ENCODE data around the gene MMP24OS. TPM values are rescaled to one million over a fixed set of nuclear protein-coding genes. Genes with fewer than 3 reads are reported as not detected.
A peak's percentile ranks its signal among the peaks of the same experiment; 100 is the strongest.
"Not testable (repeated sequence)": the region's sequence is repeated elsewhere in the genome, so short reads cannot be mapped to it uniquely, and the experiment has no call there.

Gene MMP24OS
- polyA plus RNA-seq, 3 donors: 9.5 to 43.9 (median 9.6) TPM

GRCh38 chr20:35317416-35318210 lies 39.7 kb upstream of the MMP24OS start:
- TF ChIP-seq CTCF (IDR thresholded peaks at IDR 0.05): no peak
- DNase-seq: no peak
- H3K36me3 Mint-ChIP-seq: peaks cover 16 to 19% of the 10 kb centered on the region in 2 donors
- no peaks in the 10 kb centered on the region for H3K27me3 Mint-ChIP-seq (ENCODE audit: low read depth in 3 of 3)
- WGBS (ENCODE audit: insufficient coverage): 93% methylated on average over 2 of the region's 5 CpGs
- Histone ChIP-seq H3K9me3 (replicated peaks in 1 of 2; ENCODE audit: control insufficient read depth in 1 of 2, insufficient read depth in 1 of 2, low read length in 2 of 2) (no peaks in the 10 kb centered on the region), H3K9ac (ENCODE audit: insufficient read depth, low read length, poor library complexity, severe bottlenecking) (no peak overlapping the region), H4K20me1 (ENCODE audit: insufficient read depth, low read length) (no peaks in the 10 kb centered on the region), H3K27ac (ENCODE audit: low read depth in 1 of 2, low read length in 2 of 2) (no peak overlapping the region), H3K79me2 (ENCODE audit: insufficient read depth, low read length) (no peaks in the 10 kb centered on the region), H3K4me3 (replicated peaks in 1 of 3; ENCODE audit: low read depth in 2 of 3, low read length in 3 of 3) (no peak overlapping the region), H3K27me3 (ENCODE audit: control insufficient read depth in 2 of 2, insufficient read depth in 2 of 2, low read length in 2 of 2) (no peaks in the 10 kb centered on the region), H3K36me3 (replicated peaks in 1 of 2; ENCODE audit: control insufficient read depth in 1 of 2, insufficient read depth in 2 of 2, low read length in 2 of 2) (peaks cover 0 to 20% of the 10 kb centered on the region in 2 donors), H2AFZ (ENCODE audit: insufficient read depth, low read depth, low read length, poor library complexity, severe bottlenecking) (no peak overlapping the region), H3K4me1 (ENCODE audit: control insufficient read depth in 1 of 2, insufficient read depth in 2 of 2, low read length in 2 of 2) (no peaks in the 10 kb centered on the region), H3K4me2 (replicated peaks; ENCODE audit: extremely low read depth, low read length, poor library complexity, severe bottlenecking) (no peak overlapping the region)
- no peak overlapping the region for H3K4me3 Mint-ChIP-seq
- H3K9me3 Mint-ChIP-seq: no peaks in the 10 kb centered on the region
- no peak overlapping the region for H3K27ac Mint-ChIP-seq
- peaks cover 10% of the 10 kb centered on the region for H3K4me1 Mint-ChIP-seq
- intact Hi-C loops (cut with micrococcal nuclease): no loop called here

GRCh38 chr20:35316086-35316485 lies 38.2 kb upstream of the MMP24OS start:
- Histone ChIP-seq H3K4me3 (replicated peaks in 1 of 3; ENCODE audit: low read depth in 2 of 3, low read length in 3 of 3) (no peak overlapping the region), H3K4me1 (ENCODE audit: control insufficient read depth in 1 of 2, insufficient read depth in 2 of 2, low read length in 2 of 2) (no peaks in the 10 kb centered on the region), H4K20me1 (ENCODE audit: insufficient read depth, low read length) (no peaks in the 10 kb centered on the region), H3K27ac (ENCODE audit: low read depth in 1 of 2, low read length in 2 of 2) (peak overlapping the region in 1 of 2 donors; percentile 21), H3K4me2 (replicated peaks; ENCODE audit: extremely low read depth, low read length, poor library complexity, severe bottlenecking) (no peak overlapping the region), H3K79me2 (ENCODE audit: insufficient read depth, low read length) (no peaks in the 10 kb centered on the region), H3K9ac (ENCODE audit: insufficient read depth, low read length, poor library complexity, severe bottlenecking) (no peak overlapping the region), H3K9me3 (replicated peaks in 1 of 2; ENCODE audit: control insufficient read depth in 1 of 2, insufficient read depth in 1 of 2, low read length in 2 of 2) (no peaks in the 10 kb centered on the region), H3K27me3 (ENCODE audit: control insufficient read depth in 2 of 2, insufficient read depth in 2 of 2, low read length in 2 of 2) (no peaks in the 10 kb centered on the region), H3K36me3 (replicated peaks in 1 of 2; ENCODE audit: control insufficient read depth in 1 of 2, insufficient read depth in 2 of 2, low read length in 2 of 2) (peaks cover 2 to 24% of the 10 kb centered on the region in 2 donors), H2AFZ (ENCODE audit: insufficient read depth, low read depth, low read length, poor library complexity, severe bottlenecking) (no peak overlapping the region)
- Mint-ChIP-seq H3K27ac (peak overlapping the region in 1 of 7 donors; percentile 10), H3K27me3 (ENCODE audit: low read depth in 3 of 3) (peaks cover 0 to under 1% (median 0%) of the 10 kb centered on the region in 3 donors), H3K4me3 (no peak overlapping the region), H3K36me3 (peaks cover 22 to 27% of the 10 kb centered on the region in 2 donors), H3K4me1 (peaks cover 15% of the 10 kb centered on the region), H3K9me3 (no peaks in the 10 kb centered on the region)
- 100% methylated on average over 2 of the region's 2 CpGs for WGBS (ENCODE audit: insufficient coverage)
- DNase-seq: no peak
- intact Hi-C loops (cut with micrococcal nuclease): no loop called here
- no peak for TF ChIP-seq CTCF (IDR thresholded peaks at IDR 0.05)

GRCh38 chr20:35315632-35316020 lies 37.7 kb upstream of the MMP24OS start:
- H3K9ac ChIP-seq (ENCODE audit: insufficient read depth, low read length, poor library complexity, severe bottlenecking); H3K79me2 ChIP-seq (ENCODE audit: insufficient read depth, low read length); H3K4me2 ChIP-seq (replicated peaks; ENCODE audit: extremely low read depth, low read length, poor library complexity, severe bottlenecking); H3K4me1 ChIP-seq (ENCODE audit: control insufficient read depth in 1 of 2, insufficient read depth in 2 of 2, low read length in 2 of 2); DNase-seq; intact Hi-C loops (cut with micrococcal nuclease); H3K4me3 ChIP-seq (replicated peaks in 1 of 3; ENCODE audit: low read depth in 2 of 3, low read length in 3 of 3); H3K4me3 Mint-ChIP-seq; H3K27ac ChIP-seq (ENCODE audit: low read depth in 1 of 2, low read length in 2 of 2); H2AFZ ChIP-seq (ENCODE audit: insufficient read depth, low read depth, low read length, poor library complexity, severe bottlenecking); H3K9me3 Mint-ChIP-seq; H3K27me3 Mint-ChIP-seq (ENCODE audit: low read depth in 3 of 3); H4K20me1 ChIP-seq (ENCODE audit: insufficient read depth, low read length); H3K9me3 ChIP-seq (replicated peaks in 1 of 2; ENCODE audit: control insufficient read depth in 1 of 2, insufficient read depth in 1 of 2, low read length in 2 of 2); H3K27me3 ChIP-seq (ENCODE audit: control insufficient read depth in 2 of 2, insufficient read depth in 2 of 2, low read length in 2 of 2): not testable (repeated sequence)
- H3K27ac Mint-ChIP-seq: peak overlapping the region in 1 of 7 donors; percentile 10
- H3K36me3 Mint-ChIP-seq: peaks cover 26% of the 10 kb centered on the region in 2 donors
- H3K4me1 Mint-ChIP-seq: peaks cover 15% of the 10 kb centered on the region
- 94% methylated on average over 7 of the region's 7 CpGs for WGBS (ENCODE audit: insufficient coverage)
- H3K36me3 ChIP-seq (replicated peaks in 1 of 2; ENCODE audit: control insufficient read depth in 1 of 2, insufficient read depth in 2 of 2, low read length in 2 of 2): peaks cover 2 to 27% of the 10 kb centered on the region in 2 donors
